Measurements from ENCODE around the gene ZC3H12C.

Gene ZC3H12C

DNA sequence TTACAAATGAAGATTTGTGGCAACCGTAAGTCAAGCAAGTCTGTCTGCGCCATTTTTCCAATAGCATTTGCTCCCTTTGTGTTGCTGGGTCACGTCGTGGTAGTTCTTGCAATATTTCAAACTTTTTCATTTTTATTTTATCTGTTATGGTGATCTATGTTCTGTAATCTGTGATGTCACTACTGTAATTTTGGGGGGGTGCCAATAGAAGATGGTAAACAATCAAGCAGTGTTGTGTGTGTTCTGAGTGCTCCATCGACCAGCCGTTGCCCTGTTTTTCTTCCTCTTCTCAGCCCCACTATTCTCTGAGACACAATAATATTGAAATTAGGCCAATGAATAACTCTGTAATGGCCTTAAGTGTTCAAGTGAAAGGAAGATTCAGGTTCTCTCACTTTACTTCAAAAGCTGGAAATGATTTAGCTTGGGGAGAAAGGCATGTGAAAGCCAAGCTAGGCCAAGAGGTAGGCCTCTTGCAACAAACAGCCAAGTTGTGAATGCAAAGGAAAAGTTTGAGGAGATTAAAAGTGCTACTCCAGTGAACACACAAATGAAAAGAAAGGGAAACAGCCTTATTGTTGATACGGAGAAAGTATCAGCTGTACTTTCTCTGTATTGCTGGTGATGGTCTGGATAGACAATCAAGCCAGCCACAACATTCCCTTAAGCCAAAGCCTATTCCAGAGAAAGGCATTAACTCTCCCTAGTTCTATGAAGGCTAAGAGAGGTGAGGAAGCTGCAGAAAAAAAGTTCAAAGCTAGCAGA is 7.5 kb downstream of the ZC3H12C start:
- DNase-seq = no peak

DNA sequence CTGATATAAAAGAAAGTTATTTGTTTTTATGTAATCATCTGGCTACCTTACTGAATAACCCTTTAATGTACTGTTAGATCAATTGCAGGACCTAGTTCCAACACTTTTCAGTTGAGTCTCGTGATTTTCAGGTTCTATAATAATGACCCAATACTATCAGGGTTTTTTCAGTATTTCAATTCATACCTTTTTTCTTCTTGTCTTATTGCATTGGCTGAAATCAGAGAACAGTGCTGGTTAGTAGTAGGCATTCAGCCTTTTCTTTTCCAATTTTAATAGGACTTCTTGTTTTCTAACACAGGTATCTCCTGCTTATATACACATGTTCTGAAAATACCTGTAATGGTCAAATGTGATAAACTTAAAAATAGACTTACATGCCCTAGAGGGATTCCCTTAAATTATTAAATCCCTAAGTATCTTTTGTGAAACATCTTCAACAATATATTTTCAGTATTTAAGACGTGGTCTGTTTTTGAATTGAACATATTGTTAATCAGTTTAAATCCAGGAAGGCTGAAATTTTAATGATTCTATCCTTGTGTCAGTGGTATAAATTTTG is 13.6 kb downstream of the ZC3H12C start:
- no peak for DNase-seq

DNA sequence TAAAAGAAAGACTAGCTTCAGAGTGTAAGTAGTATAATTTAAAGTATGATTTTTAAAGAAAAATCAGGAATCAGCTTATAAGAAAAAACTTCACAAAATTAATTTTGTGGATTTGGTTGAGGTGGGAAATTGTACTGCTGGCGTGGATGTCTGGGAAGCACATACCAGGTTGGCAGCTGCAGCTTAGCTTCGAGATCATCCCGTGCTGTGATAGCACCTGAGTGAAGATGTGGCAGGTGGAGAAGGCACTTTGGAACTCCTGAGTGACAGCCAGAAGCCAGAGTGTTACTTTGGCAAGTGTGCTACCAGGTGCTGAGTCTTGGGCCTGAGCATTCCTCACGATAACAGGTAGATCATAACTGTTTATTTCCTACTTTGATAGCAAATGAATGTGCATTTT is 17.7 kb downstream of the ZC3H12C start:
- no peak for DNase-seq

DNA sequence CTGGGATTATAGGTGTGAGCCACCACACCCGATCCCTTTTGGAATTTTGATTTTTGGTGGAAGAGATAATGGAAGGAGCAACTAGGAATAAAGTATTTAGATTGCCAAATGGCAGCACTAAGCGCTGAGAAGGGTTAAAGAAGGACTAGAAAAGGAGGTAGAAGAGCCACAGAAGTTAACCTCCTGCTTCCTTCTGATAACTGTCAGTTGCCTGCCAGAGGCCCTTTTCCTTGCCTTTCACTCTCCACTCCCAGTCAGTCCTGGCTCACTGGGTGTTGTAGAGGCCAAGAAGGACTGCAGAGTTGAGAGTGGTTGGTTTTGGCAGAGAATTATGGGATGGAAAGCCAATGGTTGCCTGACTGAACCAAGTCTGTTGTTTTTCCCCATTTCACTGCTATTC is 19.3 kb downstream of the ZC3H12C start:
- DNase-seq = no peak

DNA sequence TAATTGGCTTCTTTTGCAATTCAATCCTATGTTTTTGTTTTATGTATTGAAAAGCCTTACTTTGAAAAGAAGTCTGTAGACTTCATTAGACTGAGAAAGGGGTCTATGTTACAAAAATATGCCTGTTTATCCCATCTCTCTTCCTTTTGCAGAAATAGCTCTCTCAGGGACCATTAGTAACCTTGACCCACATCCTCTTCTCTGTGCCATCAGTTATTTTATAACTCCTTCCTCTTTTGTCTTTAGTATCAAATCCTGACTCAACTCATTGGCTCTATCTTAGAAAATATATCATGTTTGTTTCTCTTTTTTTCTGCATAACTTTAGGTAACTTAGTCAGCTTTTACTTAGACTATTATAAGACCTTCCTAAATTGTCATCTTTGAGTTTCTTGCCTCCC is 20.3 kb downstream of the ZC3H12C start:
- no peak for DNase-seq

DNA sequence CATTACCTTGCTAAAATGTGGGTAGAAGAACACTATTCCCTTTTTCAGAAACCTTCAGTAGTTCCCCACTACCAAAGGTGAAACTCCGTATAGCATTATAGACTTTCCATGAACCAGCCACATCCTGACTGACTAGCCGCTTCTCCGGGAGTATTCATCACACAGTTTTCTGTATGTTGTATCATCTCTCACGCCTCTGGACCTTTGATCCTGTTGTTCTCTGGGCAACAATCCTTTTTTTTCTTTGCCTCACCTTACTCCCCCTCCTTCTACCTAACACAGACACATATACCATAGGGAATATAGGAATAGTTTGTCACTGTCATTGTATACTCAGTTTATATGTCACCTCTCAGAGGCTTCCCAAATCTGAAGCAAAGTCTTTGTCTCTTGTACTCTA is 20.8 kb downstream of the ZC3H12C start:
- no peak for DNase-seq

DNA sequence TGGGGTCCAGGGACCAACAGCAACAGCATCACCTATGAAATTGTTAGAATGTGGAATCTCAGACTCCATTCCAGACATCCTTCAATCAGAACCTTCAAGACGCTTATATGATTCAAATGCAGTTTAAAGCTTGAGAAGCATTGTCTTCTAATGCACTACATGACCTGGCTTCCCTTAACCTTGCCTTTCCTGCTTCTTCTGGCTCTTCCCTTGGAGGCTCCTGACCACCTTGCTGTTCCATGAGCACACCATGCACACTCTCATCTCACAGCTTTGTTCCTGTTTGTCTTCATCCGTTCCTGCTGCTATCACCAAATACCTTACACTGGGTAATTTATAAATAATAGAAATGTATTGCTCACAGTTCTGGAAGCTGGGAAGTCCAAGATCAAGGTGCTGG is 26.1 kb downstream of the ZC3H12C start:
- DNase-seq = no peak

DNA sequence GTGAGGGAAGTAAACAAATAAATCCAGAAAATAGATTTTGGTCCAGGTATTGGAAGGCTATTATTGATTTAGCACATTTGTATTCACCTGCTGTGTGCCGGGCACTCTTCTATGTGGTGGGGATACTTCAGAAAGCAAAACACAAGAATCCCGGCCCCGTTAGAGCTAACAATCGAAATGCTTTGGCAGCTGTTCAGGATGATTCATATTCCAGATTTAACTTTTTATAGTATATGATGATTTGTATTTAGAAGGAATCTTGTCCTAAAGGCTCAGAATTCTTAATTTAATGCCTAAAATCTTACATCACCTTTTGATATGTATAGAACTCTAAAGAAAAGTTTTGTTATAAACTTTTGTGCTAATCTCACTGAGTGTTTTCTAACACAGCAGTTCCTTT is 28.0 kb downstream of the ZC3H12C start:
- DNase-seq = no peak

DNA sequence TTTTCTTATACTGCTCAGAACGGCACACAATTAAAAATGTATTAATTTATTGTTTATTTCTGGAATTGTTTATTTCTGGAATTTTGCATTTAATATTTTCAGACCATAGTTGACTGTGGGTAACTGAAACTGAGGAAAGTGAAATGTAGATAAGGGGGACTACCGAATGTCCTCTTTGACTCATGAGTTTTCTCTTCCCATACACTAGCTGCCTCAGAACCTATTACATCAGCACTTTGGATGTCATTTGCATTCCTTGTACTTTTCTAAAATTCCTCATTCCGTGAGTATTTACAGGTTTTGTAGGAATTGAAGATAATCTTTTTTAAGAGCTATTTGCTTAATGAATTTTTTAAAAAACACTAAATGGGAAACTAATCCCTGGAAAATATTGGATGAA is 29.8 kb downstream of the ZC3H12C start:
- DNase-seq = no peak

DNA sequence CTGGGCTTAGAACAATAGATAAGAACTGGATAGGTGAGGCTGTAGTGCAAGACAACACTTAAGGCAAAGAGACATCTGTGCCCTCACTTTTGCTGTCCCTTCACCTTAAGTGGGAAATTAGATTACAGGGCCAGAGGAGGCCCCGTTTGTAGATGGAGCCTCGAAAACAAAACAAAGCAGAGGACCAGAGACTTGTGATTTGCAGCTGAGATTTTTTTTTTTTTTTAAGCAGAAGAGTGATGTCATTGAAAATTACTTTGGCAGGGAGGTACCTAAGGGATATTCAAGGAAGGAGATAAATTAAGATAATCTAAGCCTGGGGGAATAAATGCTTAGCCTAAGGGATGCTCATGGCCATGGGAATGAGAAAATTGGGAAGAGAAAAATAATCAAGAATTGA is 31.4 kb downstream of the ZC3H12C start:
- DNase-seq = no peak

DNA sequence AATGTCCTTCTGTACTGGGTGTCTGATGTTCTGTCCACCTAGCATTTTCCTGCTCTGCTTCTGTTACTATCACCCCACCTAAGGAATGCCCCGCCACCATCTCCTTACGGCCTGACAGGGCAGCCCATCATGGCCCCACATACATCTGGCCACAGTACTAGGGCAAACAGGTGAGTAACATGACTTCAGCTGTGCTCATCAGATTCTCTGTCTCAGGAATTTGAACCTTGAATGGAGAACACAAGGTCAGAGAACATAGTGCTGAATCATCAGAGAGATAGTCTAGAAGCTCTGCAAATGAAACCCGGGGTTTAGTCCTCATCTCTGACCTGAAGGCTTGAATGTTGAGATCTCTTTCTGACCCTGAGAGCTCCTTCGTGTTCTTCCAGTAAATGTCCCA is 32.4 kb downstream of the ZC3H12C start:
- no peak for DNase-seq

DNA sequence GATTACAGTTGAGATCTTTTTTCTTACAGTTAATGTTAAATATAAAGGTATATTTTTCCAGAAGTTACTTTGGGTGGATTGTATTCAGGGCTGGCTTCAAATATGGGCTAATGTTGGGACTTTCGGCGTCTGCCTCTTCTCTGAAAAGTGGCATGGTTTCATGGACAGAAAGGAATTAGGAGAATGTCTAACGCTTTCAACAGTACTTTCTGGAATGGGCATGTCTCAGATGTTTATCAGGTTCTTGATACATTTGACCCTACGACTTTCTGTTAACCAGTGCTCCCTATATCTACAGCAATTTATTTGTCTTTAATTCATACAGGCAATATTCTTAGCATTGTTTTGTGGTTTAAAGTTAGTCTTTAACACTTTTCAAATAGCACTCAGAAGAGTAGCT is 33.7 kb downstream of the ZC3H12C start:
- DNase-seq = no peak

DNA sequence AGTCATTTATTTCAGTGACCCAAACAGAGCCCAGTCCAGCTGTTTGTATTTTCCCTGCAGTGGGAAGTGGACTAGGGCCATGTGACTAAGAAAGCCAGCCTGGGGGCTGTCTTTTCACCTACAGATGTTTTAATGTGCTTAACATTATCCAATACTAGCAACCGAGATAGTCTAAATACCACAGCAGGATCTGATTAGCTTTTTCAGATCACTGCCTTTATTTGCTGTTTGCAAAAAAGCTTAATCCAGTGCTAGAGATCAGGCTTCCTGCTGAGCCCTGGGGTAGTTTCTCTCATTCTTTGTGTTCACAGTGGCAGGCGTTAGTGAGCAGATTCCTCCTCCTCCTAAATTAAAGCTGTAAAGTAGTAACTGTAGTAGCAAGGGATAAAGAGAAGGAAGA is 35.0 kb downstream of the ZC3H12C start:
- no peak for DNase-seq

DNA sequence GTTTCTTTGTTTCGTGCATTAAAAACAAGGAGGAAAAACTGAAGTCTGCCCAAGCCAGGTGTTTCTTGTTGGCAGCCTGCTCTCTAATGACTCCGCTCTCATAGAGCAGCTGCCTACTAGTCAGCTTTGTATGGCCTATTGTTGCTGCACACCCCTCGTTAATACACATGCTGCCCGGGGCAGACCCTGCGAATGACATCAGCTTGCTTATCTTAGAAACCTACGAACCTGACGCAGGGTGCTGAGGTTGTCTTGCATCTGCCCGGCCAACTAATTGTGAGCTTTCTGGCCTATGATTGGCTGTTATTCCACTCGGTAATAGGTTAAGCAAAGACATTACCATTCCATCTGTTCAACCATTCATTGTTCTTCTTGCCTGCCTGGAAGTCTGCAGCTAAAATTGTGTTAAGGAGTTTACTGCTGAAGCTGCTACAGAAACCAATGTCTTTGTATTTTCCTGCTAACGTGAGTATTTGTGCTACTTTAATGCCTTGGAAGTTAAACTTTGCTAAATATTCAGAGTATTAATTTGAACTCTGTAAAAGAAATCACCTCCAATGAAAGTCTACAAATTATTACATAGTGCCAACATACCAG is 37.5 kb downstream of the ZC3H12C start:
- DNase-seq = no peak

DNA sequence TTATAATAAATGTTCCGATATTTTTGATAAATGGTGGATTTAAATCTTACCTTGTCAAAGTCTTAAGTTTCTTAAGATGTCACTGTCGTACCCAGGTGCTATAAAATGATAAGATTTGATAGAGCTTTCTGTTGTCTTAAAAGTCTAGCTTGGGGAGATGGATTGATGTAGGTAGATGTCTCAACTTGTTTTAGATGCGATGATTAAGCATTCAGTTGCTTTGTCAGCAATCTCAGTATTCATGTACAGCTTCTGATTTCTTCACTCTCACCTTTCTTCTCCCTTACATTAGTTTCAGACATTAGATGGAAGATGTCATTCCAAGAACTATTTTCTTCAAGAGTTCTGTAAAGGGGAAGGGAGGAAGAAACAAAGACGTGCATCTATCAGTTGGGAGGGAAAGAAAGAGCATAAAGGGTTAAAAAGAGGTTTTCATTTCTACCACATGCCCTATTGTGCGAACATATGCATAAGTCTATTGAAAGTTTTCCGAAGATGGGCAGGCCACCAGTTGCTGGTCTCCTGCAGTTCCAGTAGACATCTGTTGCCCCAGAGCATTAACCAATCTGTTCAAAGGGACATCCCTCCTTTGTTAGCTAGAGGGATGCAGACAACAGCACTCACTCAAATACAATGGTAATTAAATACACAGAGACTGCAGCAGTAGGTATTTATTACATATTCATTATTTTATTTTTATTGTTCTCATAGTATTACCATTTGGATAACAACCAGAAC is 38.4 kb downstream of the ZC3H12C start:
- no peak for DNase-seq

DNA sequence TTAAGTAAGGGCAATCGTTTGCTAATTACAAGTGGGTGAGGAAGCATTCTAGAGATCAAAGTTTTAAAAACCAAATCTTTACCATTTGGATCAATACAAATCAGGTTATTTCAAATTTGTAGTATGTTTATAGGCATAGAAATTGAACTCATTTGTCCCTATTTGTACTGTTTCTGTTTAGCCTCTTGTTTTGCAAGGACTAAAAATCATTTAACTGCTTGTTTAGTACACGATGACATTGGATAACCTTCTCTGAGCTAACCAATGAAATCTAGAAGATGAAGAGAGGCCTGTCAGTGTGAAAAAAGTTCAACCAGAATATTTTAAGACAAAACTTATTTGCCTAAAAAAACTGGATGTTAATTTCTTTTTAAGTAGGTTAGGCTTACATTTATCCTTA is 40.0 kb downstream of the ZC3H12C start:
- DNase-seq = no peak

DNA sequence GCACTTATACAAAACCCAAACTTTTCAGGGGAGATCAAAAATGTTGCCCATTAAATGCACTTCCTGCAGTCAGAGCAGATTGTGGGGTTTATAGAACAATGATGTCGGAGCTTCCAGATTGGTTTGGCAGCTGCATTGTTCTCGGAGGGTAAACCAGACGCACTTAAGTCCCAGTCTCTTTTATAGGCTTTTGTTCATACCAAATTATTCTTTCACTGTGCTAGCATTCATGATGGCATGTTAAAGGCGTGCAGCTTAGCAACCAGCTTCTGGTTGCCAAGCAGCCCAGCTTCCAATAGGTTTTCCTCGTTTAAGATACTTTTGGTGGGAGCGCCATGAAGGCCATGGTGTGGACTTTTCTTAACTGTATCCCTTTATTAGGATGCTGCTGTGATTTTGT is 40.9 kb downstream of the ZC3H12C start:
- no peak for DNase-seq

DNA sequence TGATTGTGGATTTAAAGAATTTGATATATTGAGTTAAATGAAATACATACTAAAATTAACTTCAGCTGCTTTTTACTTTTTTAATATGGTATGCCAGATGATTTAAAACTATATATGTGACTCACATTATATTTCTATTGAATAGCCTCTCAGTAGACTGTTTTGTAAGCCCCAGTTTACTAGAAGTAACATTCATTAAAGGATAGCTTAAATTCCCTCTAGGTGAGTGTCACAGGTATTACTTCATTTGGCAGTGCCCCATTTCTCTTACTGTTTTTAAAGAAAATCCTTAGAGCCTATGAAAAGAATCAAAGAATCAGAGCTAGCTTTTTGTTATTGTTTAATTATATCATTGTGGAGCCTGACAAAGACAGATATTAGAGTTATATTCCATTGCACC is 48.6 kb downstream of the ZC3H12C start:
- DNase-seq = no peak

DNA sequence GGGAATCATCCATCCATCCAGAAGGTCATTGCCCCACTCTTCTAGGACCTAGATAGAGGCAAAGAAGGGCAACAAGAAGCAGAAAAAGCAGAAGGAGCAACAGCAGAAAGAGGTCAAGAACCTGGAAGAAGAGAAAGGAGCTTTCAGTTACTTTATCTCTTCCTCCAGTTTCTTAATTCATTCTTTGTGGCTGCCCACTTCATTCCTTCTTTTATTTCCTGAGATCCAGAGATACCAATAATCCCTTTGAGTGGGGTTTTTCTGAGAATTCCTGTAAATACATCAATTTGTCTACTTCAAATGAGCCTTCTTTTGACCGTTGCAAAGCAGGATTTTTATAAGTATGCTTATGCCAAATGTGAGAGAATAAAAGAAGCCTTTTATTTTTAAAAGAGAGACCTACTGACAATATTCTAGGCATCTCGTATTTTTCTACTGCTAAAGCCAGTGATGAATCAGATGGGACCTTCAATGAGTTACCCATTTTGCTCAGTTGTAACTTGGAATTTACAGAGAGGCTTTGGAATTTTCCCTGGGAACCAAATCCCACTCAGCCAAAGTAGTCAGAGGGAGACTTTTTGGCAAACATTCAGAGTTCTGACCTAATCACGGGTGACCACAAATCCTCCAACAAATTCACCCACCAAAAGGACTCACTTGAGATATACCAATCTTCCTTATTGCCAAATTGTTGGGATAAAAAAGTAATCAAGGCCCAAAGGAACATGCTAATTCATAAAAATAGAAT is 54.9 kb downstream of the ZC3H12C start:
- no peak for DNase-seq

DNA sequence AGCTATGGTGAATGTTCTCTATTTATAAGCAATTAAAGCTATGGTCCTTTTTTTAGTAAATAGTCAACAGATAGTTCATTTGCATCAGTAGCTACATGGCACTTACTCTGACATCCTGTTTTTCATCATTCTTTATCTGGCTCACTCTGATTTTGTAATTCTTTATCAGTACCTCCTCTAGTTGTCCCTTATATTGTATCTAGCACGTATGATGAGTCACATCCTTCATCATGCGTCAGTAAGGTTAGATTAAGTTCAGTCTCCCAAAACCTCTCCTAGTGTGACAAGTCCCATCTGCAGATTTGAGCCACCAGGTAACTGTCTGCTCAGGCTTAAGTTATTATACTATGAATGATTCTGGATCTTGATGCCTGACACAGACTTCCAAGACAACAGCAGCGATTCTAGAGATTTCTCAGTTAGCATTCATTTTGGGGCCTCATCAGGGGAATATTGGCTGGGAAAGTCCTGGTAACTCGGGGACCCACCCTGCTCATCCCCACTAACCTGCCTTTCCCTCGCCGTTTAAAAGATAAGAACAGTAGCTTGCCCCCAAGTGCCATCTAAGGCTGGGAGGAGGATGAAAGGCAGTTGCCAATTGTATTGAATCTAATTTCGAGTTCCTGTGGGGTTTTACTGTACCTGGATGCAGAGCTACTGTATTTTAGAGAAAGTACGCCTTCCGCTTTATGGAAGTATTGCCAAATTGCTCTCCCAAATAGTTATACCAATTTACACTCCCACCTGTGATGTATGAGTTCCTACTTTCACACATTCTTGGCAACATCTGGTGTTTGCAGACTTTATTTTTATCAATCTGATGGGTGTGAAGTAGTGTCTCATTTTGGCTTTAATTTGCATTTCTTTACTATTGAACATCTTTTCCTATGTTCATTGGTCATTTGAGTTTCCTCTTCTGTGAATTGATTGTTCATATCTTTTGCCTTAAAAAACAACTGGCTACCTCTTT is 55.9 kb downstream of the ZC3H12C start:
- no peak for DNase-seq

DNA sequence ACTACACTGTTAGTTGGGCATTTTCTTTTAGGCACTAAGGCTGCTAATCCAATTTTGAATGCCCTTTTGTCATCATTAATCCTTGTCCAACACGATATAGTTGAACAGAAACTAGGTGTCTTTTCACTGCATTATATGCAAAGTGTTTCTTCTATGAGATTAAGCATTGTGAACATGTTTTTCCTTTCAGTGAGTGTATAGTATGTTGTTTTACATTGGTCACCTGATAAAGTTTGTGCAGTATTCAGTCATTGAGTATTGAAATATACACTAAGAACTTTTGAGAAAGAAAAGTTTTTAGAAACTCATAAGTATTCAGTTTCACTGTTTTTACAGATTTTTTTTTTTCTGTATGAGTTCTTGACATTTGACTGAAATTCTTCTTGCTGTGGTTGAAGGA is 59.0 kb downstream of the ZC3H12C start:
- no peak for DNase-seq

DNA sequence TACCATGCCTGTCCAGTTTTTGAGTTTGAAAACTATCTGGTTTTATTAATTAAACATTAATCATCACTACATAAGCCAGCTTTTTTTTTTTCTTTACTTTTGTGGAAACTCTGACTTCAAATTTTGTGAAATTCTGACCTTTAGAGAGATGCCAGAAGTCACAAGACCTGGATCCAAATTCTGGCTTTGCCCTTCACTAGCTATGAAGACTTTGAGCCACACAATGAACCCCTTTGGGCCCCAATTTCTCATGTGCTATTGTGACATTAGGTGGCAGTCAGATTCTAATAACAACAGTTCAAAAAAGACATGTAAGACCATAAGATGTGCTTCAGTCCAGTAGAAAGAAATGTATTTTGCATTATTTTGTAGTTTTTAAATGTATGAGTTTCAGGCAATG is 60.3 kb downstream of the ZC3H12C start:
- DNase-seq = no peak
